Measurements from ENCODE around the gene LTBP4.

Gene LTBP4, protein sequence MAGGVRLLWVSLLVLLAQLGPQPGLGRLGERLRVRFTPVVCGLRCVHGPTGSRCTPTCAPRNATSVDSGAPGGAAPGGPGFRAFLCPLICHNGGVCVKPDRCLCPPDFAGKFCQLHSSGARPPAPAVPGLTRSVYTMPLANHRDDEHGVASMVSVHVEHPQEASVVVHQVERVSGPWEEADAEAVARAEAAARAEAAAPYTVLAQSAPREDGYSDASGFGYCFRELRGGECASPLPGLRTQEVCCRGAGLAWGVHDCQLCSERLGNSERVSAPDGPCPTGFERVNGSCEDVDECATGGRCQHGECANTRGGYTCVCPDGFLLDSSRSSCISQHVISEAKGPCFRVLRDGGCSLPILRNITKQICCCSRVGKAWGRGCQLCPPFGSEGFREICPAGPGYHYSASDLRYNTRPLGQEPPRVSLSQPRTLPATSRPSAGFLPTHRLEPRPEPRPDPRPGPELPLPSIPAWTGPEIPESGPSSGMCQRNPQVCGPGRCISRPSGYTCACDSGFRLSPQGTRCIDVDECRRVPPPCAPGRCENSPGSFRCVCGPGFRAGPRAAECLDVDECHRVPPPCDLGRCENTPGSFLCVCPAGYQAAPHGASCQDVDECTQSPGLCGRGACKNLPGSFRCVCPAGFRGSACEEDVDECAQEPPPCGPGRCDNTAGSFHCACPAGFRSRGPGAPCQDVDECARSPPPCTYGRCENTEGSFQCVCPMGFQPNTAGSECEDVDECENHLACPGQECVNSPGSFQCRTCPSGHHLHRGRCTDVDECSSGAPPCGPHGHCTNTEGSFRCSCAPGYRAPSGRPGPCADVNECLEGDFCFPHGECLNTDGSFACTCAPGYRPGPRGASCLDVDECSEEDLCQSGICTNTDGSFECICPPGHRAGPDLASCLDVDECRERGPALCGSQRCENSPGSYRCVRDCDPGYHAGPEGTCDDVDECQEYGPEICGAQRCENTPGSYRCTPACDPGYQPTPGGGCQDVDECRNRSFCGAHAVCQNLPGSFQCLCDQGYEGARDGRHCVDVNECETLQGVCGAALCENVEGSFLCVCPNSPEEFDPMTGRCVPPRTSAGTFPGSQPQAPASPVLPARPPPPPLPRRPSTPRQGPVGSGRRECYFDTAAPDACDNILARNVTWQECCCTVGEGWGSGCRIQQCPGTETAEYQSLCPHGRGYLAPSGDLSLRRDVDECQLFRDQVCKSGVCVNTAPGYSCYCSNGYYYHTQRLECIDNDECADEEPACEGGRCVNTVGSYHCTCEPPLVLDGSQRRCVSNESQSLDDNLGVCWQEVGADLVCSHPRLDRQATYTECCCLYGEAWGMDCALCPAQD (N-terminal part only)
- 79.5 to 103 (median 91.8) reads per million in 3 donors for total RNA-seq

DNA sequence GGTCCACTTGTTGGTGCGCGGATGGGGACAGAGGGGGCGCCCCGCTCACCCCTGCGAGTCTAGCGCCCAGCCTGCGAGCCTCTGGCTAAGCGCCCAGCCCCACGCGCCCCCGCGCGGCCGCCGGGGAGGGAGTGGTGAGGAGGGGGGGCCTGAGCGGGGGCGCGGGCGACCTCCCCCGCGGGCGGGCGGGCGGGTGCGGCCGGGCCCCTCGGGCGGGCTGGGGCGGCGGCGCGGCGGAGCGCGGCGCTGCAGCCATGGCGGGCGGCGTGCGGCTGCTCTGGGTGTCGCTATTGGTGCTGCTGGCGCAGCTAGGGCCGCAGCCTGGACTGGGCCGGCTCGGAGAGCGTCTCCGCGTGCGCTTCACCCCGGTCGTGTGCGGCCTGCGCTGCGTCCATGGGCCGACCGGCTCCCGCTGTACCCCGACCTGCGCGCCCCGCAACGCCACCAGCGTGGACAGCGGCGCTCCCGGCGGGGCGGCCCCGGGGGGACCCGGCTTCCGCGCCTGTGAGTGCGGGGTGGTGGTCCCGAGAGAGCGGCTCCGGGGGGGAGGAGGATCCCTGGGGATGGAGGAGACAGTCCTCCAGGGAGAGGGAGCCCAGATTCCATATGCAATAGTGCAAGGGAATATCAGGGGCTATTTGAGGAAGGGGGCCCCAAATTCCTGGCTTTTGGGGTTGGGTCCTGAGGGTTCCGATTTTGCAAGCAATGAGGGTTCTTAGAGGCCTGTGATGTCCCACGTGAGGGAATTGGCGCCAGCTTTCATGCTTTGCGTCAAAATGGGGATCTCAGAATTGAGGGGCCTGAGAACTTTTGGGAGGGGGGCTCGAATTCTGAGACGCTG, at the start of gene LTBP4:
Gene LTBP4 (plus strand): TSS at position 236 of the 841 bp plus-strand sequence. CDS start 19 bp downstream, at position 255.
- Histone ChIP-seq H3K9me3 (ENCODE audit: control insufficient read depth, low read length) (no peaks in the 10 kb centered on the region), H3K36me3 (ENCODE audit: control insufficient read depth, insufficient read depth, low read length) (no peaks in the 10 kb centered on the region), H3K4me1 (ENCODE audit: control insufficient read depth, insufficient read depth, low read length, poor library complexity, severe bottlenecking) (peaks cover 78% of the 10 kb centered on the region), H3K27me3 (replicated peaks; ENCODE audit: control insufficient read depth, insufficient read depth, low read length, poor library complexity, severe bottlenecking) (peaks cover 41% of the 10 kb centered on the region), H3K27ac (ENCODE audit: insufficient read depth, low read length, poor library complexity, severe bottlenecking) (no peak within 1 kb of the TSS), H3K4me3 (ENCODE audit: insufficient read depth, low read depth, low read length, poor library complexity, severe bottlenecking) (peak within 1 kb of the TSS; percentile 48)
- no peak for DNase-seq

DNA sequence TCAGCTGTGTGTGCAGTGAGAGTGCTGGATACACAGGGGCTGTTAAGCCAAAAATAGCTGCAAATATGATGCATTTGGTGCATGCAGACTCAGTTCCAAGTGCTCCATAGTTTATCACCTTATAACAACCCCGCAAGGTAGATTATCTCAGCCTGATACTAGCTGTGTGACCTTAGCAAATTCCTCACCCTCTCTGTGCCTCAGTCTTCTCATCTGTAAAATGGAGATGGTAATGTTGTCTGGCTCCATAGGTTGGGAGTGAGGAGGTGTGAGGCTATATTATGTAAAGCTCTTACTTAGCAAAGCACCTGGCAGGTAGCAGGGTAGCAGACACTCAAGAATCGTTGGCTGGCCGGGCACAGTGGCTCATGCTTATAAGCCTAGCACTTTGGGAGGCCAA, 48.3 kb upstream of the LTBP4 start:
- H3K9me3 ChIP-seq (ENCODE audit: control insufficient read depth, low read length), result no peaks in the 10 kb centered on the region
- DNase-seq, result no peak
- no peak overlapping the region for H3K4me3 ChIP-seq (ENCODE audit: insufficient read depth, low read depth, low read length, poor library complexity, severe bottlenecking)
- H3K27ac ChIP-seq (ENCODE audit: insufficient read depth, low read length, poor library complexity, severe bottlenecking), result no peak overlapping the region
- peaks cover 12% of the 10 kb centered on the region for H3K27me3 ChIP-seq (replicated peaks; ENCODE audit: control insufficient read depth, insufficient read depth, low read length, poor library complexity, severe bottlenecking)
- no peaks in the 10 kb centered on the region for H3K36me3 ChIP-seq (ENCODE audit: control insufficient read depth, insufficient read depth, low read length)
- no peaks in the 10 kb centered on the region for H3K4me1 ChIP-seq (ENCODE audit: control insufficient read depth, insufficient read depth, low read length, poor library complexity, severe bottlenecking)

DNA sequence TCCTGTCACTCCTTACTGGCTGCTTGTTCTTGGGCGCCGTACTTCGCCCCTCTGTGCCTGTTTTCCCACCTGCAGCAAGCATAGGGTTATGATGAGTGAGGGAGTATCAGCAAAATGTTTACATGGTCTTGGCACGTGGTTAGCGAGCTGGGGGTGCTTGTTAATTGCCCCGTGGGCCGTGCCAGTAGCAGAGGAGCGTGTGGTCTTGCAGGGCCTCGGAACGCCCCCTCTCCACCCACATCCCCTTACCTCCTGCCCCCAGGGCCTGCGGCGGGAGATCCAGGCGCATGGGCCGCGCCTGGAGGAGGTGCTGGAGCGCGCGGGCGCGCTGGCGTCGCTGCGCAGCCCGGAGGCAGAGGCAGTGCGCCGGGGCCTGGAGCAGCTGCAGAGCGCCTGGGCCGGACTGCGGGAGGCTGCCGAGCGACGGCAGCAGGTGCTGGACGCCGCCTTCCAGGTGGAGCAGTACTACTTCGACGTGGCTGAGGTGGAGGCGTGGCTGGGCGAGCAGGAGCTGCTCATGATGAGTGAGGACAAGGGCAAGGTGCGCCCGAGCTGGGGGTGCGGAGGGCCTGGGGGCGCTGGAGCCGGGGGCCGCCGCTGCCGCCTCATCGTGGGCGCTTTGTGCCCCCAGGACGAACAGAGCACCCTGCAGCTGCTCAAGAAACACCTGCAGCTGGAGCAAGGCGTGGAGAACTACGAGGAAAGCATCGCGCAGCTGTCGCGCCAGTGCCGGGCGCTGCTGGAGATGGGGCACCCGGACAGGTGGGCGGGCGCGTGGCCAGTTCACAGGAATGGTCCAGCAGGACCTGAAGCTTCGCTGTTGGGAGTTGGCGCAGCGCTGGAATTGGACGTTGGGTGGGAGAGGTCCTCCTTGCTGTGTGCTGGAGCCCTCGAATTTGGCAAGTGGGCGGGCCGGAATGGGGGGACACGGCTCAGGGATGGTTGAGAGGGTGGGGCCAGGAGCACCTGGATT, 47.0 kb upstream of the LTBP4 start:
- Histone ChIP-seq H3K27me3 (replicated peaks; ENCODE audit: control insufficient read depth, insufficient read depth, low read length, poor library complexity, severe bottlenecking) (peaks cover 5% of the 10 kb centered on the region), H3K4me3 (ENCODE audit: insufficient read depth, low read depth, low read length, poor library complexity, severe bottlenecking) (no peak overlapping the region), H3K27ac (ENCODE audit: insufficient read depth, low read length, poor library complexity, severe bottlenecking) (no peak overlapping the region), H3K36me3 (ENCODE audit: control insufficient read depth, insufficient read depth, low read length) (no peaks in the 10 kb centered on the region), H3K9me3 (ENCODE audit: control insufficient read depth, low read length) (no peaks in the 10 kb centered on the region), H3K4me1 (ENCODE audit: control insufficient read depth, insufficient read depth, low read length, poor library complexity, severe bottlenecking) (no peaks in the 10 kb centered on the region)
- DNase-seq, result no peak

DNA sequence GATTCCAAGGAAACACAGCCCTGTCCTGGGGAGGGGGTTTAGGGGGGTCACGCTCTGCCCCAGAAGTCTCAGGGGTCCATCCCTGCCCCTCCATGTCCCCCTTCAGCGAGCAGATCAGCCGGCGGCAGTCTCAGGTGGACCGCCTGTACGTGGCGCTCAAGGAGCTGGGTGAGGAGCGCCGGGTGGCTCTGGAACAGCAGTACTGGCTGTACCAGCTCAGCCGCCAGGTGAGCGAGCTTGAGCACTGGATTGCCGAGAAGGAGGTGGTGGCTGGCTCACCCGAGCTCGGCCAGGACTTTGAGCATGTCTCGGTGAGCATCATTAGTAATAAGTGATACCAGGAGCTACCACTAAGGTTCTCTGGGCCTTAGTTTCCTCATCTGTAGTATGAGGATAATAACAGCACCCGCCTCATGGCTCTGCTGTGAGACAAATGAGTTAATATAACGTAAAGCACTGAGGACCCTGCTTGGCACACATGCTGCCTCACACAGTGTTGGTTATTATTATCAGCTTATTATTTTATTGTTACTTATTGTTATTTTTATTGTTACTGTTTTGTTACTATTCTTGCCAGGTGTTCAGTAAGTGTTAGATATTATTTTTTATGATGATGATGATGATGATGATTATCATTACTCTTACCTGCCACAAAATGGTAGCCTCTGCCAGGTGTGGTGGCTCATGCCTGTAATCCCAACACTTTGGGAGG, 45.0 kb upstream of the LTBP4 start:
- DNase-seq, result no peak
- H3K4me3 ChIP-seq (ENCODE audit: insufficient read depth, low read depth, low read length, poor library complexity, severe bottlenecking), result no peak overlapping the region
- no peaks in the 10 kb centered on the region for H3K4me1 ChIP-seq (ENCODE audit: control insufficient read depth, insufficient read depth, low read length, poor library complexity, severe bottlenecking)
- H3K9me3 ChIP-seq (ENCODE audit: control insufficient read depth, low read length), result no peaks in the 10 kb centered on the region
- peaks cover 5% of the 10 kb centered on the region for H3K27me3 ChIP-seq (replicated peaks; ENCODE audit: control insufficient read depth, insufficient read depth, low read length, poor library complexity, severe bottlenecking)
- no peaks in the 10 kb centered on the region for H3K36me3 ChIP-seq (ENCODE audit: control insufficient read depth, insufficient read depth, low read length)
- no peak overlapping the region for H3K27ac ChIP-seq (ENCODE audit: insufficient read depth, low read length, poor library complexity, severe bottlenecking)

DNA sequence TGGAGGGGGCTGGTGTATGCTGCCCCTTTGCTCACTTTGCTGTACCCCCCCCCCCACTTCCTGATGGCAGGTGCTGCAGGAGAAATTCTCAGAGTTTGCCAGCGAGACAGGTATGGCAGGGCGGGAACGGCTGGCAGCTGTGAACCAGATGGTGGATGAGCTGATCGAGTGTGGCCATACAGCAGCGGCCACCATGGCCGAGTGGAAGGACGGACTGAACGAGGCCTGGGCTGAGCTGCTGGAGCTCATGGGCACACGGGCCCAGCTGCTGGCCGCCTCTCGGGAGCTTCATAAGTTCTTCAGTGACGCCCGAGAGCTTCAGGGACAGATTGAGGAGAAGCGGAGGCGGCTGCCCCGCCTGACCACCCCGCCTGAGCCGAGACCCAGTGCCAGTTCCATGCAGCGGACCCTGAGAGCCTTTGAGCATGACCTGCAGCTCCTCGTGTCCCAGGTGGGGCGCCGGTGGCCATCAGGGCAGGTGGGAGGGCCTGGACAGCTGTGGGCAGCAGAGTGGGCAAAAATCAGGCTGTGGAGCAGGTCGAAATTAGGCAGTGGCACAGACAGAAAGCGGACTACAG, 44.1 kb upstream of the LTBP4 start:
- Histone ChIP-seq H3K27me3 (replicated peaks; ENCODE audit: control insufficient read depth, insufficient read depth, low read length, poor library complexity, severe bottlenecking) (peaks cover 5% of the 10 kb centered on the region), H3K4me3 (ENCODE audit: insufficient read depth, low read depth, low read length, poor library complexity, severe bottlenecking) (no peak overlapping the region), H3K4me1 (ENCODE audit: control insufficient read depth, insufficient read depth, low read length, poor library complexity, severe bottlenecking) (no peaks in the 10 kb centered on the region), H3K36me3 (ENCODE audit: control insufficient read depth, insufficient read depth, low read length) (no peaks in the 10 kb centered on the region), H3K27ac (ENCODE audit: insufficient read depth, low read length, poor library complexity, severe bottlenecking) (no peak overlapping the region), H3K9me3 (ENCODE audit: control insufficient read depth, low read length) (no peaks in the 10 kb centered on the region)
- no peak for DNase-seq

DNA sequence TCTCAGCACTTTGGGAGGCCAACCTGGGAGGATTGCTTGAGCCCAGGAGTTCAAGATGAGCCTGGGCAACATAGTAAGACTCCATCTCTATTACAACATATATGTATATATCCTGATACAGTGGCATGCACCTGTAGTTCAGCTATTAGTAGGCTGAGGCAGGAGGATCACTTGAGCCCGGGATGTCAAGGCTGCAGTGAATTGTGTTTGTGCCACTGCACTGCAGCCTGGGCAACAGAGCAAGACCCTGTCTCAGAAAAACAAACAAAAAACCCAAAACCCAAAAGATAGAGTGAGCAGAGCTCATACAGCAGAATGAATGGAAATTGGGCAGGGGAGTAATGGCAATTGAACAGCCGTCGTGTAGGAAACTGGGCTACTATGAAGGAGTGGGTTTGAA, 41.8 kb upstream of the LTBP4 start:
- H3K27ac ChIP-seq (ENCODE audit: insufficient read depth, low read length, poor library complexity, severe bottlenecking), result no peak overlapping the region
- no peak for DNase-seq
- no peaks in the 10 kb centered on the region for H3K9me3 ChIP-seq (ENCODE audit: control insufficient read depth, low read length)
- H3K4me1 ChIP-seq (ENCODE audit: control insufficient read depth, insufficient read depth, low read length, poor library complexity, severe bottlenecking), result no peaks in the 10 kb centered on the region
- no peak overlapping the region for H3K4me3 ChIP-seq (ENCODE audit: insufficient read depth, low read depth, low read length, poor library complexity, severe bottlenecking)
- H3K27me3 ChIP-seq (replicated peaks; ENCODE audit: control insufficient read depth, insufficient read depth, low read length, poor library complexity, severe bottlenecking), result peaks cover 3% of the 10 kb centered on the region
- H3K36me3 ChIP-seq (ENCODE audit: control insufficient read depth, insufficient read depth, low read length), result no peaks in the 10 kb centered on the region

DNA sequence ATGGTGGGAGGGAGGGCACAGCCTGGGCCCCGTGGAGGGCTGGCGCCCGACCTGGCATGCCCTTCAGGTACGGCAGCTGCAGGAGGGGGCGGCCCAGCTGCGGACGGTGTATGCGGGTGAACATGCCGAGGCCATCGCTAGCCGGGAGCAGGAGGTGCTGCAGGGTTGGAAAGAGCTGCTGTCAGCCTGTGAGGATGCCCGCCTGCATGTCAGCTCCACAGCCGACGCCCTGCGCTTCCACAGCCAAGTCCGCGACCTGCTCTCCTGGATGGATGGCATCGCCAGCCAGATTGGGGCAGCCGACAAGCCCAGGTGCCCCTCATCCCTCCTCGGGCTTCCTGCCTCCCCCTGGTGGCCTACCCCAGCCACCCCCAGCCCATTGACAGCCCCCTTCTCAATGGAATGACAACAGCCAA, 41.1 kb upstream of the LTBP4 start:
- no peak overlapping the region for H3K4me3 ChIP-seq (ENCODE audit: insufficient read depth, low read depth, low read length, poor library complexity, severe bottlenecking)
- no peaks in the 10 kb centered on the region for H3K9me3 ChIP-seq (ENCODE audit: control insufficient read depth, low read length)
- no peak overlapping the region for H3K27ac ChIP-seq (ENCODE audit: insufficient read depth, low read length, poor library complexity, severe bottlenecking)
- no peaks in the 10 kb centered on the region for H3K36me3 ChIP-seq (ENCODE audit: control insufficient read depth, insufficient read depth, low read length)
- no peaks in the 10 kb centered on the region for H3K4me1 ChIP-seq (ENCODE audit: control insufficient read depth, insufficient read depth, low read length, poor library complexity, severe bottlenecking)
- DNase-seq, result no peak
- H3K27me3 ChIP-seq (replicated peaks; ENCODE audit: control insufficient read depth, insufficient read depth, low read length, poor library complexity, severe bottlenecking), result peaks cover 2% of the 10 kb centered on the region

DNA sequence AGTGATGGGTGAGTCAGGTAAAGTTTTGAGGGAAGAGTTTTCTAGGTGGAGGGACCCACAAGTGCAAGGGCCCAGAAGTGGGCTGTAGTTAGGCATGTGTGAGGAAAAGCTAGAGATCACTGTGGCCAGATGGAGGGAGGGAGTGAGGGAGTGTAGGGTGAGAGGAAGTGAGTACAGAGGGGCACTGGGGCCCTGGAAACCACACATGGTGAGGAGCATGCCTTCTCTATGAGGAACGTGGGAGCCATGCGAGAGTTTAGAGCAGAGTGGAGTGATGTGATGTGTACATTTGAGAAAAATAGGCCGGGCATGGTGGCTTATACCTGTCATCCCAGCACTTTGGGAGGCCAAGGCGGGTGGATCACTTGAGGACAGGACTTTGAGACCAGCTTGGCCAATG, 39.2 kb upstream of the LTBP4 start:
- peaks cover 16% of the 10 kb centered on the region for H3K27me3 ChIP-seq (replicated peaks; ENCODE audit: control insufficient read depth, insufficient read depth, low read length, poor library complexity, severe bottlenecking)
- H3K9me3 ChIP-seq (ENCODE audit: control insufficient read depth, low read length), result no peaks in the 10 kb centered on the region
- no peaks in the 10 kb centered on the region for H3K36me3 ChIP-seq (ENCODE audit: control insufficient read depth, insufficient read depth, low read length)
- DNase-seq, result no peak
- H3K4me1 ChIP-seq (ENCODE audit: control insufficient read depth, insufficient read depth, low read length, poor library complexity, severe bottlenecking), result no peaks in the 10 kb centered on the region
- H3K27ac ChIP-seq (ENCODE audit: insufficient read depth, low read length, poor library complexity, severe bottlenecking), result no peak overlapping the region
- H3K4me3 ChIP-seq (ENCODE audit: insufficient read depth, low read depth, low read length, poor library complexity, severe bottlenecking), result no peak overlapping the region
